GM23338 (cell line): ENCODE results near the gene CCDC160.

Source experiments
- CREB1 ChIP-seq: fragments of 250-450 bp; sonication (Bioruptor Pico); IDR thresholded peaks from 2 replicates; pipeline ENCODE4 v1.5.0; 2020; ENCODE audit warnings: low read depth, mild to moderate bottlenecking, moderate library complexity
- CTCF ChIP-seq, 2 experiments: fragments of 200-600 bp in 1 of 2; sonication (generic) in 1 of 2; conservative IDR thresholded peaks; 2 replicates each; pipeline versions ENCODE4 v1.5.1 to v1.6.1; 2016 to 2017; ENCODE audit warnings: antibody characterized with exemption in 2 of 2, low read depth in 2 of 2, mild to moderate bottlenecking in 2 of 2, moderate library complexity in 1 of 2
- ETS1 ChIP-seq: IDR thresholded peaks from 2 replicates; pipeline ENCODE4 v1.6.1; 2016; ENCODE audit warnings: antibody characterized with exemption
- EZH2 ChIP-seq: fragments of 200-600 bp; sonication (generic); IDR thresholded peaks from one replicate; pipeline ENCODE4 v1.8.0; 2017; ENCODE audit warnings: antibody characterized with exemption, mild to moderate bottlenecking, low read depth; ENCODE audit not compliant: unreplicated experiment
- EZH2phosphoT487 ChIP-seq: fragments of 200-600 bp; sonication (generic); IDR thresholded peaks from one replicate; pipeline ENCODE4 v1.8.1; 2018; ENCODE audit warnings: antibody characterized with exemption; ENCODE audit not compliant: unreplicated experiment
- JUNB ChIP-seq: IDR thresholded peaks from one replicate; pipeline ENCODE4 v1.6.1; 2016; ENCODE audit warnings: antibody characterized with exemption; ENCODE audit not compliant: unreplicated experiment
- NANOG ChIP-seq: IDR thresholded peaks from 2 replicates; pipeline ENCODE4 v1.6.1; 2016; ENCODE audit warnings: antibody characterized with exemption, borderline replicate concordance
- POLR2AphosphoS5 ChIP-seq: IDR thresholded peaks from 2 replicates; pipeline ENCODE4 v1.6.1; 2016; ENCODE audit warnings: antibody characterized with exemption, low read depth
- REST ChIP-seq: IDR thresholded peaks from one replicate; pipeline ENCODE4 v1.6.1; 2018; ENCODE audit warnings: antibody characterized with exemption; ENCODE audit not compliant: unreplicated experiment
- STAT1 ChIP-seq: IDR thresholded peaks from one replicate; pipeline ENCODE4 v1.6.1; 2016; ENCODE audit warnings: antibody characterized with exemption; ENCODE audit not compliant: unreplicated experiment
- ZNF331 ChIP-seq: fragments of 250-450 bp; sonication (Bioruptor Pico); IDR thresholded peaks from 2 replicates; pipeline ENCODE4 v1.5.0; 2020; ENCODE audit warnings: low read depth, mild to moderate bottlenecking, moderate library complexity
- ZNF462 ChIP-seq: fragments of 250-450 bp; sonication (Bioruptor Pico); IDR thresholded peaks from 2 replicates; pipeline ENCODE4 v1.5.0; 2020; ENCODE audit warnings: mild to moderate bottlenecking, moderate library complexity

GRCh38 chrX:134210465-134210864, 26.5 kb upstream of the CCDC160 start:
- TF ChIP-seq EZH2: no peak
- TF ChIP-seq CTCF (conservative IDR thresholded peaks at IDR 0.05; ENCODE audit: low read depth in 2 of 2): no peak
- no peak for TF ChIP-seq POLR2AphosphoS5
- TF ChIP-seq CREB1: no peak
- TF ChIP-seq EZH2phosphoT487: no peak
- TF ChIP-seq JUNB: no peak
- TF ChIP-seq REST: no peak
- TF ChIP-seq ZNF462 (CRISPR knock-in tag): no peak
- no peak for TF ChIP-seq ZNF331 (CRISPR knock-in tag)
- TF ChIP-seq NANOG: no peak
- TF ChIP-seq ETS1: no peak
- no peak for TF ChIP-seq STAT1
